ENCODE results near the gene SH3GLB2. TPM values are rescaled to one million over a fixed set of nuclear protein-coding genes. Genes with fewer than 3 reads are reported as not detected.

SH3GLB2 gene
- total and polyA plus RNA-seq, 2 of the 8 experiments (the other 6 are each of a cell fraction or from before 2014, with no cell fraction given) = 52.7 to 79.9 TPM

GRCh38 chr9:129032541-129033159 is 4.5 kb upstream of the SH3GLB2 start (continued):
- TF ChIP-seq KDM4A (IDR thresholded peaks at IDR 0.05; ENCODE audit: low read depth, low read length, severe bottlenecking) = no peak
- TF ChIP-seq HDAC2 (IDR thresholded peaks at IDR 0.05; ENCODE audit: borderline replicate concordance in 1 of 2, low read depth in 2 of 2, low read length in 2 of 2) = no peak
- TF ChIP-seq RBBP5 (IDR thresholded peaks at IDR 0.05; ENCODE audit: borderline replicate concordance, low read depth, low read length) = no peak
- TF ChIP-seq GABPA (IDR thresholded peaks at IDR 0.05; ENCODE audit: borderline replicate concordance, insufficient read depth, low read length) = no peak
- no peak for TF ChIP-seq TBP (IDR thresholded peaks at IDR 0.05; ENCODE audit: low read depth, low read length)
